ENCODE results near the gene ACTL8.

ACTL8 gene

DNA sequence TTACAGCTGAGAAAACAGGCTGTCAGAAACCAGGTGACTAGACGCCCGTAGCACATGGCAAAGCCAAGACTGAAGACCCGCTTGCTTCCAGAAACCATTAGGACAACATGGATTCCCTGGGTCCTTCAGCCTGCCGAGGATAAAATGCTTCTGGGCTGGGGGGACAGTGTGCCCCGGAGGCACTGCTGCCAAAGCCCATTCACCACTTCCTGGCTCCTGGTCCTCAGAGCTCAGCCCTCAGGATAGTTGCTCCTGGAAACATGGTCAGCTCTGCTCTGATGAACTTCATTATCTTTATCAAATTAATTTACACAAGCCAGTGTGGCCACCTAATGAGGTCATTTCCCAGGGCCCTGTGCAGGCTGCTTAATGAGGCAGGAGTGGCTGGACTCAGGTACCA lies 41.1 kb upstream of the ACTL8 start:
- Histone ChIP-seq H3K56ac (ENCODE audit: low read length) (no peak overlapping the region), H3K27ac (ENCODE audit: low read depth, low read length) (no peak overlapping the region), H3K79me1 (ENCODE audit: low read length) (no peaks in the 10 kb centered on the region), H3K4ac (ENCODE audit: low read depth, low read length) (no peak overlapping the region), H3K4me1 (ENCODE audit: control insufficient read depth, low read depth, low read length) (no peaks in the 10 kb centered on the region), H2BK15ac (replicated peaks; ENCODE audit: low read depth) (no peak overlapping the region), H3K9ac (ENCODE audit: low read length) (no peak overlapping the region), H3K79me2 (ENCODE audit: control insufficient read depth, insufficient read depth, low read length) (no peaks in the 10 kb centered on the region), H3K18ac (ENCODE audit: low read length) (no peak overlapping the region), H3K23ac (ENCODE audit: low read length) (no peak overlapping the region), H3K4me2 (ENCODE audit: low read length) (no peak overlapping the region), H4K5ac (ENCODE audit: low read length) (no peak overlapping the region), H3K36me3 (ENCODE audit: control insufficient read depth, insufficient read depth, low read length) (no peaks in the 10 kb centered on the region), H2AK5ac (ENCODE audit: low read length) (no peak overlapping the region), H3K4me3 (ENCODE audit: low read length) (no peak overlapping the region), H2BK5ac (ENCODE audit: low read length) (no peak overlapping the region), H3K27me3 (ENCODE audit: insufficient read depth, low read length, poor library complexity) (no peaks in the 10 kb centered on the region), H4K8ac (ENCODE audit: low read depth, low read length) (no peak overlapping the region), H2BK120ac (ENCODE audit: low read depth, low read length) (no peak overlapping the region)
- no CpG with 5 or more reads among the region's 5 CpGs for WGBS (ENCODE audit: extremely low coverage, insufficient coverage, low lambda C conversion rate)
- no peak for DNase-seq

DNA sequence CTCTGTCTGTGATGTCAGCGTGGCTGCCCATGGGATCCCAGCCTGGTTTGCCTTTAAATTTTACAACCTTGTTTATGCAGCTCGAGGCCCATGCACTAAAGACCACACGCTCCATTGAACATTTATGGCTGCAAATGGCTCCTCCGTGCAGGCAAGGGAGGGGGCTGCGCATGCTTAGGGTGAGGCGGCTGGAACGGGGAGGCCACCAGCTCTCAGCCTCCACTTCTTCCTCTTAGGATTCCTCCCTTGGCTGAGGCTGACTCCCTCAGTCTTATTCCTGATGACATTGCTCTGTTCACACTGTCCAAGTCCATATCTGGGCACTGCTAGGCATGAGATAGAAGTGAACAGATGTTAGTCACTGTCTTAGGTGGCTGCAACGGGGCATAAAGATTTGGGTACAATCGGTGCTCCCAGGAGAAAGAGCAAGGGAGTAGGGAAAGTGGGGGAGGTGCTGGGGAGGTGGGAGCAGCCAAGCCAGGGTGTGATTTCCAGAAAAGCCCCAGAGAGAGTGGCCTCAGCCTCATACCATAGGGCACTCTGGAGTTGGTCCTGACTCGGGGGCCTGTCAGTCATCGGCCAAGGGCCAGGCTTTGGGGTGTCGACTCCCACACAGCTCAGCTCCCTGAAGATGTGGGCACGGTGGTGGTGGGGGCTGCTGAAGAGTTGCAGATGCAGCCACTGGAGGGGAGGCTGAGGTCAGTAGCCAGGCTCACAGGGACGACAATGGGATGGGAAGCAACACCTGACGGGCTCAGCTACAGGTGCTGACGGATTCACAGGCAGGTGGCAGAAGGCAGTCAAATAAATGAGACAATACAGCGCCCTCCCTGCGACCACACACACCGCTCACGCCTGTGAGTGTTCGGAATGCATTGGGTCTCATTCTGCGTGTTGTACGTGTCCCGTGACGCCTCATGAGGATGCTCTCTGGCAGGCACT lies 37.3 kb upstream of the ACTL8 start:
- Histone ChIP-seq H3K79me1 (ENCODE audit: low read length) (no peaks in the 10 kb centered on the region), H3K4me1 (ENCODE audit: control insufficient read depth, low read depth, low read length) (no peaks in the 10 kb centered on the region), H3K4ac (ENCODE audit: low read depth, low read length) (no peak overlapping the region), H3K18ac (ENCODE audit: low read length) (no peak overlapping the region), H2BK5ac (ENCODE audit: low read length) (no peak overlapping the region), H3K79me2 (ENCODE audit: control insufficient read depth, insufficient read depth, low read length) (no peaks in the 10 kb centered on the region), H4K8ac (ENCODE audit: low read depth, low read length) (no peak overlapping the region), H3K27me3 (ENCODE audit: insufficient read depth, low read length, poor library complexity) (no peaks in the 10 kb centered on the region), H2BK120ac (ENCODE audit: low read depth, low read length) (no peak overlapping the region), H3K23ac (ENCODE audit: low read length) (no peak overlapping the region), H3K4me2 (ENCODE audit: low read length) (no peak overlapping the region), H3K4me3 (ENCODE audit: low read length) (no peak overlapping the region), H2BK15ac (replicated peaks; ENCODE audit: low read depth) (no peak overlapping the region), H2AK5ac (ENCODE audit: low read length) (no peak overlapping the region), H3K36me3 (ENCODE audit: control insufficient read depth, insufficient read depth, low read length) (no peaks in the 10 kb centered on the region), H3K56ac (ENCODE audit: low read length) (no peak overlapping the region), H3K9ac (ENCODE audit: low read length) (no peak overlapping the region), H4K5ac (ENCODE audit: low read length) (no peak overlapping the region), H3K27ac (ENCODE audit: low read depth, low read length) (no peak overlapping the region)
- WGBS (ENCODE audit: extremely low coverage, insufficient coverage, low lambda C conversion rate), result no CpG with 5 or more reads among the region's 25 CpGs
- DNase-seq, result no peak

DNA sequence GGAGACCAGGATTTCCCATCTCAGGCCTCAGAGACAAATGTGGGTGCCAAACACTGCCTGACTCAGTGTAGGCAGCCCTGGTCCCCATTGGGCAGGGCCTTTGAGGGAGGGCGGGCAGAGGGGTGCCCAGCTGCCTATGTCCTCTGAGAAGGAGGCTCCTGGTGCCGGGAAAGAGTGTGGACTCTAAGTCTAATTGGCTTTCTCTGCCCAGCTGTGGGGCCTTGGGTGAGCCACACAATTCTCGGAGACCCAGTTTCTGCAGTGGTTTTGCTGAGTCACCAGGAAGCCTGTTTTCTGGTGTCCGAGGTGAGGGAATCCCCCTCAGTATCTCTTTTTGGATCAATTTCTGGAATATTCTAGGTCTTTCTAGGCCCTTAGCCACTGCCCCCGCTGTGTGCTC lies 35.3 kb upstream of the ACTL8 start:
- Histone ChIP-seq H4K5ac (ENCODE audit: low read length) (no peak overlapping the region), H2BK120ac (ENCODE audit: low read depth, low read length) (no peak overlapping the region), H3K36me3 (ENCODE audit: control insufficient read depth, insufficient read depth, low read length) (no peaks in the 10 kb centered on the region), H3K4me1 (ENCODE audit: control insufficient read depth, low read depth, low read length) (no peaks in the 10 kb centered on the region), H3K18ac (ENCODE audit: low read length) (no peak overlapping the region), H2BK5ac (ENCODE audit: low read length) (no peak overlapping the region), H3K79me2 (ENCODE audit: control insufficient read depth, insufficient read depth, low read length) (no peaks in the 10 kb centered on the region), H4K8ac (ENCODE audit: low read depth, low read length) (no peak overlapping the region), H3K56ac (ENCODE audit: low read length) (no peak overlapping the region), H3K9ac (ENCODE audit: low read length) (no peak overlapping the region), H2AK5ac (ENCODE audit: low read length) (no peak overlapping the region), H3K4me2 (ENCODE audit: low read length) (no peak overlapping the region), H3K23ac (ENCODE audit: low read length) (no peak overlapping the region), H3K4ac (ENCODE audit: low read depth, low read length) (no peak overlapping the region), H3K4me3 (ENCODE audit: low read length) (no peak overlapping the region), H3K79me1 (ENCODE audit: low read length) (no peaks in the 10 kb centered on the region), H3K27me3 (ENCODE audit: insufficient read depth, low read length, poor library complexity) (no peaks in the 10 kb centered on the region), H3K27ac (ENCODE audit: low read depth, low read length) (no peak overlapping the region), H2BK15ac (replicated peaks; ENCODE audit: low read depth) (no peak overlapping the region)
- no CpG with 5 or more reads among the region's 5 CpGs for WGBS (ENCODE audit: extremely low coverage, insufficient coverage, low lambda C conversion rate)
- DNase-seq, result no peak

DNA sequence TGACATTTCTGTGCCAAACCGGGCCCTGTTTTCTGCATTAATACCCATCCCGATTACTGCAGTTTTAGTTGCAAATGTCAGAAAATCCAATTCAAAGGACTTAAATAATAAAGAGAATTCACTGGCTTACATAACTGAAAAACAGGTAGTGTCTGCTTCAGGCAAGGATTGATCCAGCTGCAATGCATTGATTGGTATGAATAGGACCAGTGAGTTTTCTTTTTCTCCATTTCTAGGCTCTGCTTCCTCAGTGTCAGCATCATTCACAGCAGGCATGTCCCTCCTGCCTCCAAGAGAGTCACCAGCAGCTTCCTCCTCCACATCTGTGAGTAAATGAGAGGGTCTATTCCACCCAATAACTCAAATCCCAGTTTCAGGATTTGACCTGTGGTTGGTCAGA lies 33.7 kb upstream of the ACTL8 start:
- H3K4me2 ChIP-seq (ENCODE audit: low read length), result no peak overlapping the region
- no CpG with 5 or more reads among the region's 2 CpGs for WGBS (ENCODE audit: extremely low coverage, insufficient coverage, low lambda C conversion rate)
- H4K8ac ChIP-seq (ENCODE audit: low read depth, low read length), result no peak overlapping the region
- H2BK5ac ChIP-seq (ENCODE audit: low read length), result no peak overlapping the region
- no peaks in the 10 kb centered on the region for H3K79me2 ChIP-seq (ENCODE audit: control insufficient read depth, insufficient read depth, low read length)
- no peak overlapping the region for H3K27ac ChIP-seq (ENCODE audit: low read depth, low read length)
- no peak overlapping the region for H4K5ac ChIP-seq (ENCODE audit: low read length)
- H2AK5ac ChIP-seq (ENCODE audit: low read length), result no peak overlapping the region
- no peaks in the 10 kb centered on the region for H3K4me1 ChIP-seq (ENCODE audit: control insufficient read depth, low read depth, low read length)
- no peak overlapping the region for H3K18ac ChIP-seq (ENCODE audit: low read length)
- no peaks in the 10 kb centered on the region for H3K27me3 ChIP-seq (ENCODE audit: insufficient read depth, low read length, poor library complexity)
- H3K9ac ChIP-seq (ENCODE audit: low read length), result no peak overlapping the region
- no peak overlapping the region for H2BK120ac ChIP-seq (ENCODE audit: low read depth, low read length)
- no peak overlapping the region for H2BK15ac ChIP-seq (replicated peaks; ENCODE audit: low read depth)
- H3K56ac ChIP-seq (ENCODE audit: low read length), result no peak overlapping the region
- DNase-seq, result no peak
- no peak overlapping the region for H3K4me3 ChIP-seq (ENCODE audit: low read length)
- H3K23ac ChIP-seq (ENCODE audit: low read length), result no peak overlapping the region
- no peak overlapping the region for H3K4ac ChIP-seq (ENCODE audit: low read depth, low read length)
- no peaks in the 10 kb centered on the region for H3K36me3 ChIP-seq (ENCODE audit: control insufficient read depth, insufficient read depth, low read length)
- no peaks in the 10 kb centered on the region for H3K79me1 ChIP-seq (ENCODE audit: low read length)

DNA sequence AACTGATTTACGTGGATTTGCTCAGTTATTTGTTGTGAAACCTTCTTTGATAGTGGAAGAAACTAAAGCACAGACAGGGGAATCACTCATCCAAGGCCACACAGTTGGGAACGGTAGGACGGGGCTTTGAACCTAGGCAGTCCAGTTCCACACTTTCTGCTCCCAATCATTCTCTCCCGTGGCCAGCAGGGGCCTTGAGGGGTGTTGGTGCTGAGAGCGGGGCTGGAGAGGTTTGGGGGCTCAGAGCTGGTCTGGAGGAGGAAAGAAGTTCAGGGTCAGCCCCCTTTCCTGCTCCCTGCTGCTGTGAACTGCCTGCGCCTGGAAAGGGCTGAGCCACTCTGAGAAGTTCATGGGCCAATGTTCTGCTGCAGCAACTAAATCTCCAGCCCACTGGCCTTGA lies 31.4 kb upstream of the ACTL8 start:
- Histone ChIP-seq H3K27ac (ENCODE audit: low read depth, low read length) (no peak overlapping the region), H2AK5ac (ENCODE audit: low read length) (no peak overlapping the region), H3K4ac (ENCODE audit: low read depth, low read length) (no peak overlapping the region), H3K4me2 (ENCODE audit: low read length) (no peak overlapping the region), H3K79me1 (ENCODE audit: low read length) (no peaks in the 10 kb centered on the region), H4K5ac (ENCODE audit: low read length) (no peak overlapping the region), H2BK120ac (ENCODE audit: low read depth, low read length) (no peak overlapping the region), H2BK15ac (replicated peaks; ENCODE audit: low read depth) (no peak overlapping the region), H3K56ac (ENCODE audit: low read length) (no peak overlapping the region), H3K4me3 (ENCODE audit: low read length) (no peak overlapping the region), H3K23ac (ENCODE audit: low read length) (no peak overlapping the region), H3K18ac (ENCODE audit: low read length) (no peak overlapping the region), H3K27me3 (ENCODE audit: insufficient read depth, low read length, poor library complexity) (no peaks in the 10 kb centered on the region), H3K36me3 (ENCODE audit: control insufficient read depth, insufficient read depth, low read length) (no peaks in the 10 kb centered on the region), H3K9ac (ENCODE audit: low read length) (no peak overlapping the region), H2BK5ac (ENCODE audit: low read length) (no peak overlapping the region), H3K79me2 (ENCODE audit: control insufficient read depth, insufficient read depth, low read length) (no peaks in the 10 kb centered on the region), H3K4me1 (ENCODE audit: control insufficient read depth, low read depth, low read length) (no peaks in the 10 kb centered on the region), H4K8ac (ENCODE audit: low read depth, low read length) (no peak overlapping the region)
- DNase-seq, result no peak
- no CpG with 5 or more reads among the region's 6 CpGs for WGBS (ENCODE audit: extremely low coverage, insufficient coverage, low lambda C conversion rate)

DNA sequence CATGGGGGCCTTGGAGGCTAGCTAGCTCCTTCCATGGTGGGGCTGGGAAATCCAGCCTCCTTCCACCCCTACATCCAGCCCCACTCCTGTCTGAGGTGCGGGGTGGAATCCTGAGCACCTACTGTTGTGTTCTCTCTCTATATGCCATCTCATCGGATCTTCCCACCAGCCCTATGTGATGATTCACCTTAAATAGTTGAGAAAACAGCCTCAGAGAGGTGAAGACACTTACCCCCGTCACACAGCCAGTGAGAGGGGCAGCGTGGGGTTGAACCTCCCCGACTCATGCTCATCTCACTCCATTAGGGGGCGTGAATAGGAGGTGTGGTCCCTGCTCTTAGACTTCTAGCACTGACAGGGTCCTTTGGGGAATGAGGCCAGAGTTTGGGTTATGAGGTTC lies 31.0 kb upstream of the ACTL8 start:
- no peaks in the 10 kb centered on the region for H3K27me3 ChIP-seq (ENCODE audit: insufficient read depth, low read length, poor library complexity)
- H2BK120ac ChIP-seq (ENCODE audit: low read depth, low read length), result no peak overlapping the region
- H3K4me1 ChIP-seq (ENCODE audit: control insufficient read depth, low read depth, low read length), result no peaks in the 10 kb centered on the region
- H3K9ac ChIP-seq (ENCODE audit: low read length), result no peak overlapping the region
- H3K79me1 ChIP-seq (ENCODE audit: low read length), result no peaks in the 10 kb centered on the region
- no peak overlapping the region for H3K18ac ChIP-seq (ENCODE audit: low read length)
- H3K36me3 ChIP-seq (ENCODE audit: control insufficient read depth, insufficient read depth, low read length), result no peaks in the 10 kb centered on the region
- no peak overlapping the region for H2BK5ac ChIP-seq (ENCODE audit: low read length)
- H4K8ac ChIP-seq (ENCODE audit: low read depth, low read length), result no peak overlapping the region
- no peak overlapping the region for H3K23ac ChIP-seq (ENCODE audit: low read length)
- H4K5ac ChIP-seq (ENCODE audit: low read length), result no peak overlapping the region
- H2AK5ac ChIP-seq (ENCODE audit: low read length), result no peak overlapping the region
- WGBS (ENCODE audit: extremely low coverage, insufficient coverage, low lambda C conversion rate), result no CpG with 5 or more reads among the region's 6 CpGs
- no peak overlapping the region for H2BK15ac ChIP-seq (replicated peaks; ENCODE audit: low read depth)
- no peak overlapping the region for H3K4me3 ChIP-seq (ENCODE audit: low read length)
- H3K4ac ChIP-seq (ENCODE audit: low read depth, low read length), result no peak overlapping the region
- H3K4me2 ChIP-seq (ENCODE audit: low read length), result no peak overlapping the region
- H3K27ac ChIP-seq (ENCODE audit: low read depth, low read length), result no peak overlapping the region
- no peaks in the 10 kb centered on the region for H3K79me2 ChIP-seq (ENCODE audit: control insufficient read depth, insufficient read depth, low read length)
- H3K56ac ChIP-seq (ENCODE audit: low read length), result no peak overlapping the region
- no peak for DNase-seq
